Dendritic cell treated with granulocyte-macrophage colony-stimulating factor and Interleukin-4, amounts not matched to agents 40 ng/mL and 50 ng/mL, for 4 days (primary cell): ENCODE results near the gene KCNK1.

Source experiments
- H3K27ac Mint-ChIP-seq: one replicate; pipeline ENCODE4 v1.8.0; 2022; ENCODE audit warnings: mild to moderate bottlenecking, mixed read lengths
- H3K27me3 Mint-ChIP-seq: one replicate; pipeline ENCODE4 v1.8.0; 2022; ENCODE audit warnings: mild to moderate bottlenecking, mixed read lengths
- H3K36me3 Mint-ChIP-seq: one replicate; pipeline ENCODE4 v1.8.0; 2022; ENCODE audit warnings: low read depth, mixed read lengths
- H3K4me1 Mint-ChIP-seq: one replicate; pipeline ENCODE4 v1.8.0; 2022; ENCODE audit warnings: low read depth, mixed read lengths
- H3K4me3 Mint-ChIP-seq: one replicate; pipeline ENCODE4 v1.8.0; 2022; ENCODE audit warnings: mild to moderate bottlenecking, moderate library complexity, mixed read lengths
- H3K9me3 Mint-ChIP-seq: one replicate; pipeline ENCODE4 v1.8.0; 2022; ENCODE audit warnings: mixed read lengths
- intact Hi-C: fragments of 100-400 bp; cut with micrococcal nuclease; formaldehyde crosslinking; loops from one replicate; pipeline ENCODE4 v1.15.0; 2022

KCNK1 gene

GRCh38 chr1:233636503-233636877 is 22.6 kb downstream of the KCNK1 start:
- H3K4me3 Mint-ChIP-seq: no peak overlapping the region
- intact Hi-C loops: no loop called here
- H3K9me3 Mint-ChIP-seq: peaks cover 11% of the 10 kb centered on the region
- H3K36me3 Mint-ChIP-seq: no peaks in the 10 kb centered on the region
- peaks cover 5% of the 10 kb centered on the region for H3K27me3 Mint-ChIP-seq
- no peaks in the 10 kb centered on the region for H3K4me1 Mint-ChIP-seq
- no peak overlapping the region for H3K27ac Mint-ChIP-seq

DNA sequence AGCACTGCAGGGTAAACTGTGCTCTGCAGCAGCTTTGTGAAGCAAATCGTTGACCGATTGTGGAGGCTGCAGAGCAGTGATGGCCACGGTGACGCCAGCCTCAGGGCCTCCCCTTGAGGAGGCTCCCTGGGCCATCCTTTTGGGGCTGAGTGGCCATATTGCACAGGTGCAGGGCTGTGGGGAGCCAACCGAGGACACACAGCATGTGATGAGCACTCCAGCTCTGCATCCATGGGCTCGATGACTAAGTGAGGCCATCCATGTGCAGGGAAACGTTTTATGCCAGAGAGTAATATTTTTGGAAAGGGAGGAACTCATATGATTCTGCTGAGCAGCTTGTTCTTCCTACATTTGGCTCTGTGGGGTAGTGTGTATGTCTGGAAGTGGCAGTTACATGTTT is 24.6 kb downstream of the KCNK1 start:
- H3K27me3 Mint-ChIP-seq: peaks cover 2% of the 10 kb centered on the region
- intact Hi-C loops: no loop called here
- no peak overlapping the region for H3K4me3 Mint-ChIP-seq
- no peaks in the 10 kb centered on the region for H3K36me3 Mint-ChIP-seq
- no peak overlapping the region for H3K27ac Mint-ChIP-seq
- peaks cover 11% of the 10 kb centered on the region for H3K9me3 Mint-ChIP-seq
- H3K4me1 Mint-ChIP-seq: no peaks in the 10 kb centered on the region

DNA sequence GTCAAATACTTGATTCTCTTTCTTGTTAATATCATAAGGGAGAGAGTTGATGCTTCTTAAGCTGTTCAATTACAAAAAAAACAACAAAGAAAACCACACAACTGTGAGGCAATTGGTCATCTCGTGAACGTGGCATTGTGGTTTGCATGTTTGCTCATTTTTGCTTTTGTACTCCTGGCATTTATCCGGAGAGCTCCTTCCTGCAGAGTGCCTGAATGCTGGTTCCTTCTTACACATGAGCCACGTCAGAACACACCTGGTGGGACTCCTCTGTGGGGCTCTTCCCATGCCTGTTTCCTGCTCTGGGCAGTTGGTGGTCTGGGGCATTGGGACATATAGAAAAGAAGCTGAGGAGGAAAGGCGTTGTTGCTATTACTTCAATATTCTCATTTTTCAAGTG is 25.7 kb downstream of the KCNK1 start:
- Mint-ChIP-seq H3K36me3 (no peaks in the 10 kb centered on the region), H3K9me3 (peaks cover 11% of the 10 kb centered on the region), H3K4me3 (no peak overlapping the region), H3K27ac (no peak overlapping the region), H3K27me3 (peaks cover 2% of the 10 kb centered on the region), H3K4me1 (no peaks in the 10 kb centered on the region)
- intact Hi-C loops: no loop called here

DNA sequence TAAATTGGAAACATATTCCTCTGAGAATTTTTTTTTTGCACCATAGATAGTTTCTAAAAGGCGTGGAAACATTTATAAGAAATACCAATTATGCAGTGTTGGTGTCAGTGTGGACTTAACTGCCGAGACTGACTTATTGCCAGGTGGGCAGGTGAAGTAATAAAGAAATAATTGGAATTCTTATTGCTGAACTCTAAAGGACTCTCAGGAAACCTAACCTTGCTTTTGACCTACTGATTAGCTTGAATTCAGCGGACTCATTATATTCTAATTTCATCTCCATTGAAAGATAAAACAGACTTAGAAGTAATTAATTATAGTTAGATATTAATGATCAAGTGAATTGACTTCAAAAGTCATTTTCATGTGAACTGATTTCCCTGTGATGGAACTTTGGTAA is 26.3 kb downstream of the KCNK1 start:
- H3K4me3 Mint-ChIP-seq: no peak overlapping the region
- intact Hi-C loops: no loop called here
- H3K27ac Mint-ChIP-seq: no peak overlapping the region
- H3K27me3 Mint-ChIP-seq: peaks cover 2% of the 10 kb centered on the region
- H3K36me3 Mint-ChIP-seq: no peaks in the 10 kb centered on the region
- H3K4me1 Mint-ChIP-seq: no peaks in the 10 kb centered on the region
- peaks cover 11% of the 10 kb centered on the region for H3K9me3 Mint-ChIP-seq

- Mint-ChIP-seq H3K4me3 (no peak overlapping the region), H3K9me3 (peaks cover 9% of the 10 kb centered on the region), H3K4me1 (no peaks in the 10 kb centered on the region), H3K36me3 (no peaks in the 10 kb centered on the region), H3K27me3 (peaks cover 2% of the 10 kb centered on the region), H3K27ac (no peak overlapping the region)
- intact Hi-C loops: no loop called here
Observed at GRCh38 chr1:233641029-233641428, 27.1 kb downstream of the KCNK1 start.

- Mint-ChIP-seq H3K27me3 (peaks cover 4% of the 10 kb centered on the region), H3K27ac (no peak overlapping the region), H3K9me3 (no peaks in the 10 kb centered on the region), H3K36me3 (no peaks in the 10 kb centered on the region), H3K4me1 (no peaks in the 10 kb centered on the region), H3K4me3 (no peak overlapping the region)
- intact Hi-C loops: no loop called here
Observed at GRCh38 chr1:233647073-233647472, 33.2 kb downstream of the KCNK1 start.

- peaks cover 4% of the 10 kb centered on the region for H3K27me3 Mint-ChIP-seq
- H3K36me3 Mint-ChIP-seq: no peaks in the 10 kb centered on the region
Observed at GRCh38 chr1:233647636-233648035, 33.7 kb downstream of the KCNK1 start.

DNA sequence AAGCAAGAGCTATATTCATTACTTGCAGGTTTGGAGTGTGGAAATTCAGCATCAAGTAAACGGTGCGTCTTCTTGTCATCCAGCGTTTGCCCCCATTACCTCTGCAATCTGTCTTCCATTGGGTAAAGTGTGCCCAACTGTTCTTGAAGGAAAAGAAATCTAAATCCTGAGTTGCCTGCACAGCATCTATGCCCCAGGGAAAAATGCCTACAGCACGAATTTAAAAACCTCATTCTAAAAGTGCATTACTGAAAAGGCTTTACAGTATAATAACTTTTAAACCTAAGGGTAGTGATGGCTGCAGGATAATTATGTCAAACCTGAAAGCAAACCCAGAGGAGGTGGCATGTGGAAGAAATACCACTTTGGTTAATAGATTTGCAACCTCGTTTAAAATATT is 37.2 kb downstream of the KCNK1 start:
- intact Hi-C loops: no loop called here
- Mint-ChIP-seq H3K9me3 (no peaks in the 10 kb centered on the region), H3K27me3 (peaks cover 4% of the 10 kb centered on the region), H3K27ac (no peak overlapping the region), H3K4me1 (no peaks in the 10 kb centered on the region), H3K4me3 (no peak overlapping the region), H3K36me3 (no peaks in the 10 kb centered on the region)

More at GRCh38 chr1:233647636-233648035, 33.7 kb downstream of the KCNK1 start:
- Mint-ChIP-seq H3K9me3 (no peaks in the 10 kb centered on the region), H3K27ac (no peak overlapping the region), H3K4me3 (no peak overlapping the region), H3K4me1 (no peaks in the 10 kb centered on the region)
- intact Hi-C loops: no loop called here

- H3K4me1 Mint-ChIP-seq: no peaks in the 10 kb centered on the region
- no peaks in the 10 kb centered on the region for H3K36me3 Mint-ChIP-seq
- no peak overlapping the region for H3K27ac Mint-ChIP-seq
- intact Hi-C loops: no loop called here
- no peak overlapping the region for H3K4me3 Mint-ChIP-seq
- H3K9me3 Mint-ChIP-seq: no peaks in the 10 kb centered on the region
- H3K27me3 Mint-ChIP-seq: peaks cover 2% of the 10 kb centered on the region
Observed at GRCh38 chr1:233651563-233652233, 37.8 kb downstream of the KCNK1 start.

GRCh38 chr1:233652526-233652925 is 38.6 kb downstream of the KCNK1 start:
- H3K27ac Mint-ChIP-seq: no peak overlapping the region
- H3K4me1 Mint-ChIP-seq: no peaks in the 10 kb centered on the region
- H3K4me3 Mint-ChIP-seq: no peak overlapping the region
- H3K27me3 Mint-ChIP-seq: peaks cover 2% of the 10 kb centered on the region
- H3K9me3 Mint-ChIP-seq: no peaks in the 10 kb centered on the region
- intact Hi-C loops: no loop called here
- H3K36me3 Mint-ChIP-seq: no peaks in the 10 kb centered on the region

DNA sequence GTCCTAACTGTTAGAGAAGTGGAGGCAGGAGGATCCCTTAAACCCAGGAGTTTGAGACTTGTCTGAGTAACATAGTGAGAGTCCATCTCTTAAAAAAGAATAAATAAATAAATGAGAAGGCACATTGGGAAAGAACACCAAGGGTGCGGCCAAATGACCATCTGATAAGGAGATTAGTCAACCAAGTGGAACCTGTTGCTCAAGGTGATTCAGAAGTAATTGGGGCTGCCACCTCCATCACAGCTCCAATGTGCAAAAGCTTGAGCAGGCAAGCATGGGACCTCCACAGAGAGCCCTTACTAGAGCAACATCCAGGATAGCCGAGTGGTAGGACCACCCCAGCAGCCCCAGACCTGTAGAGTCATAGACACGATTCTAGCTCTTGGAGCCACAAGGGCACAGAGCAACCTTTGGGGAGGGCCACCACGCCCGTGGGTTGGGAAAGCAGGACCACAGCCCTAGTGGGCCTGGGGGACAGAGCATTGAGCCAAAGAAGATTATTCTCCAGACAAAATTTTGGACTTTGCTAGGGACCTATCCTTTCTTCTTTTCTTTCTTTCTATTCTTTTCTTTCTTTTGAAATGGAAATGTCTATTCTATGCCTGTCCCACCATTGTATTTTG is 40.9 kb downstream of the KCNK1 start:
- Mint-ChIP-seq H3K4me3 (no peak overlapping the region), H3K36me3 (no peaks in the 10 kb centered on the region), H3K9me3 (no peaks in the 10 kb centered on the region), H3K27ac (no peak overlapping the region), H3K4me1 (no peaks in the 10 kb centered on the region), H3K27me3 (no peaks in the 10 kb centered on the region)
- intact Hi-C loops: no loop called here

GRCh38 chr1:233655301-233655740 is 41.4 kb downstream of the KCNK1 start:
- no peaks in the 10 kb centered on the region for H3K4me1 Mint-ChIP-seq
- no peak overlapping the region for H3K27ac Mint-ChIP-seq
- H3K36me3 Mint-ChIP-seq: no peaks in the 10 kb centered on the region
- no peak overlapping the region for H3K4me3 Mint-ChIP-seq
- H3K9me3 Mint-ChIP-seq: no peaks in the 10 kb centered on the region
- intact Hi-C loops: no loop called here
- H3K27me3 Mint-ChIP-seq: no peaks in the 10 kb centered on the region

- Mint-ChIP-seq H3K27me3 (no peaks in the 10 kb centered on the region), H3K4me3 (no peak overlapping the region), H3K27ac (no peak overlapping the region), H3K9me3 (no peaks in the 10 kb centered on the region), H3K36me3 (no peaks in the 10 kb centered on the region), H3K4me1 (no peaks in the 10 kb centered on the region)
- intact Hi-C loops: no loop called here
Observed at GRCh38 chr1:233656032-233656635, 42.2 kb downstream of the KCNK1 start.

DNA sequence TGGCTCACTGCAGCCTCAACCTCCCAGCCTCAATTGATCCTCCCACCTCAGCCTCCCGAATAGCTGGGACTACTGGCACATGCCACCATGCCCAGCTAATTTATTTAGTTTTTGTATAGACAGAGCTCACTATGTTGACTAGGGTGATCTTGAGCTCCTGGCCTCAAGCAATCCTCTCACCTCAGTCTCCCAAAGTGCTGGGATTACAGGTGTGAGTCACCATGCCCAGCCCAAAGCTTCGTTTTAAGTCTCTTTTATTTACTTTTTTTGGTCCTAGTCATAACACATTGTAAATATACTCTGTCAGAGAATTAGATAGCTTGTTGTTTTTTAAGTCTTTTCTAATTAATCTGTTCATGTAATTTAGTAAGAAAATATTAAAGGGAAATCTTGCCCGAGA is 42.8 kb downstream of the KCNK1 start:
- intact Hi-C loops: no loop called here
- no peaks in the 10 kb centered on the region for H3K9me3 Mint-ChIP-seq
- H3K36me3 Mint-ChIP-seq: no peaks in the 10 kb centered on the region
- H3K27me3 Mint-ChIP-seq: no peaks in the 10 kb centered on the region
- H3K4me3 Mint-ChIP-seq: no peak overlapping the region
- H3K4me1 Mint-ChIP-seq: no peaks in the 10 kb centered on the region
- no peak overlapping the region for H3K27ac Mint-ChIP-seq
